Activated CD4-positive, CD25-positive, alpha-beta regulatory T cell (primary cell): Measurements from ENCODE around the gene PPP1R16B.

ENCODE experiments used
- DNase-seq, 4 experiments: peaks; one replicate each; lab custom pipeline; 2025; lab: John Stamatoyannopoulos, UW

PPP1R16B gene

DNA sequence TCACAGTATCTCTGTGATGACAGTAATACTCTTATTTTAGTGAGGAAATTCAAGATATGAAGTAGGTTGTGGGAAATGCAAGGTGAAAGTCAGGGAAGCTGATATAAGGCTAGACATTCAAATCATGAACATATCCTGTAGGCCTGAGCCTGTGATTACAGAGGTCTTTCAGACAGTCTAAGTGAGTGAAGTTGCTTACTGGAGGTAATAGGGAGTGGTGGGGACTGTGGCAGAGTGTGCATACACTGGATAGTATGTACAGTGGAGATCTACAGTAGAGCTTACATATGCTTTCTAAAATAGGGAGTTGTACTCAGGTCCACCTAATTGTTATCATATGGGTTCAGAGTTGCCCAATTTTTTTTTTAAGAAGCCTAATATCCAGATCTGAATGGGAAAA is 159.8 kb downstream of the PPP1R16B start:
- DNase-seq: no peak

DNA sequence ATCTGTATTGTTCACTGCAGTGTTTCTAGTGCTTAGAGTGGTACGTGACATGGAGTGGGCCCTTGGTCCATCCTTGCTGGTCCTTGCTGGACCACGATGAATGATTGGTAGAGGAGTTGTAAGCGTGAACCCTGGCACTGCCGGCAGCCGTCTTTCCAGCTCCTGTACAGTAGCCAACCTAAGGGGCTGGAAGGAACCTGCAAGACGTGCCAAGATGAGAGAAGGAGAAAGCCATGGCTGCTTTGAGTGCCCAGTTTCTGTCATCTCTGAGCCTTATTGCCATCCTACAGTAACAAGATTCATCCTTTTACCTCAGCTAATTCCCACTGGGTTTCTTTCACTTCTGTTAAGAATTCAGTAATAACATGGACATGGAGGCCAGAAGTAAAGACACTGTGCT is 162.6 kb downstream of the PPP1R16B start:
- DNase-seq: no peak

DNA sequence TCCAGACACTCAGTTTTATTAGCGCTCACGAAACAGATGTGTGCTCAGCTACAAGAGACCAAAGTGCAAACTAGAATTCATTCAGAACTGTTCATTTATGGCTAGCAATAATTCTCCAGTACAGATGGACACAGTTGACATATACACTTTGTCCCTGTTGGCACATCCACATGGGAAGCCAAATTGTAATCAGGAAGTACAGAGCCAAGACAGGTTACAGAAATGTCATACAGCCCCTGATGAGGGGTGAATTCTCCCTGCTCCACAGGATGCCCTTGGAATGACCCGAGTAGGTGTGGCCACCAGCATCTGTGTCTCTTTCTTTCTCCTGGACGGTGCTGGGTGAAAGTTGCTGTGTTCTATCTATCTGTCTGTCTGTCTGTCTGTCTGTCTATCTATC is 164.2 kb downstream of the PPP1R16B start:
- no peak for DNase-seq

DNA sequence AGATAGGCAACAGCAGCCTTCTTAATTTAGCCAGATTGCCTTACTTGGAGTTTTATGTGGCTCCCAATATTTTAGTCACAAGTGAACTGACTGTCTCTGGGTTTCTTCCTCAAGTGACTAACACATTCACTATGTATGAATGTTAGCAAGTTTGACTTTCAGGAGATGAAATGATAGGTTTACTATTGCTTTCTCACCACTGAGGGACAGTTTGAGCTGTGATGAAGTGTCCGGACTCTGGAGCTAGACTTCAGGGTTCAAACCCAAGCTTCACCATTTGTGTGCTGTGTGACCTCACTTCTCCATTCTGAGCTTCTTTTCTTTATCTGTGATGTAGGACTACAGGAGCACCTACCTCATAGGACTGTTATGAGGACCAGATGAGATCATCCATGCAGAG is 164.8 kb downstream of the PPP1R16B start:
- no peak for DNase-seq
